GM19452 (cell line): ENCODE results near the gene MACF1.

ENCODE experiments used
- ATAC-seq: cut with Tn5 transposase; IDR thresholded peaks from one replicate; pipeline ENCODE4 v1.9.1; 2021; ENCODE audit not compliant: unreplicated experiment

The MACF1 gene

DNA sequence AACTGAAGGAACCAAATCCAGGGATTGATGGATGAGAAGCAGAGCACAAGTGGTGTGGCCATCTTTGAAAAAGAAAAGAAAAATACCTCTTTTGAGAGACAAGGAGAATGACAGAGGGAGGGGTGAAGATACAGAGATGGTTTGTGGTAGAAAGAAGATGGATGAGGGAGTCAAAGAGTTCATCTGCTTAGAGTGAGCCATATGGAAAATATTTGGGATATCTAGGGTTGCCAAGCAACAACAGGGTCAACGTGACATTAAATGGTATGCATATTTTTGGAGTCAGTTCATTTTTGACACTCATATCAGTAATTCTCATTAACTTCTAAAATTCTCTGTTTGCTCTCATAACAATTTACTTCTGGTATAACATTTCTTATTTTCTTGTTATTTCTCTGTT is 50.7 kb downstream of the MACF1 start:
- no peak for ATAC-seq

- ATAC-seq: no peak
These were observed 53.8 kb downstream of the MACF1 start for GRCh38 chr1:39258146-39258924.

- ATAC-seq: no peak
These were observed 54.4 kb downstream of the MACF1 start for GRCh38 chr1:39258925-39259244.

DNA sequence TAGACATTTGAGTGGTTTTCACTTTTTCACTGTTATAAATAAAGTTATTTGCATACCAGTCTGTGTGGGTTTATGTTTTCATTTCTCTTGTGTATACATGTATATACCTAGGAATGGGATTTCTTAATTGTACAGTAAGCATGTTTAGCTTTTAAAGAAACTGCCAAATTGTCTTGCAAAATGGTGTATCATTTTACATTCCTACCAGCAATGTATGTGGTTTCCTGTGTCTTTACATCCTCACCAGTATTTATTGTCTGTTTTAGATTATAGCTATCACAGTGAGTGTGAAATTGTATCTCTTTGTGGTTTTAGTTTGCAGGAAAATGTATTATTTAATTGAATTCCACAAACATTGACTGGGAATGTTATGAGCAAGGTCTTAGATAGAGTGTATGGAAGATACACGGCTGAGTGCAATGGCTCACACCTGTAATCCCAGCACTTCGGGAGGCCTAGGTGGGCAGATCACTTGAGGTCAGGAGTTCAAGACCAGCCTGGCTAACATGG is 57.3 kb downstream of the MACF1 start:
- no peak for ATAC-seq

- ATAC-seq: no peak
These were observed 58.3 kb downstream of the MACF1 start for GRCh38 chr1:39262802-39263201.

DNA sequence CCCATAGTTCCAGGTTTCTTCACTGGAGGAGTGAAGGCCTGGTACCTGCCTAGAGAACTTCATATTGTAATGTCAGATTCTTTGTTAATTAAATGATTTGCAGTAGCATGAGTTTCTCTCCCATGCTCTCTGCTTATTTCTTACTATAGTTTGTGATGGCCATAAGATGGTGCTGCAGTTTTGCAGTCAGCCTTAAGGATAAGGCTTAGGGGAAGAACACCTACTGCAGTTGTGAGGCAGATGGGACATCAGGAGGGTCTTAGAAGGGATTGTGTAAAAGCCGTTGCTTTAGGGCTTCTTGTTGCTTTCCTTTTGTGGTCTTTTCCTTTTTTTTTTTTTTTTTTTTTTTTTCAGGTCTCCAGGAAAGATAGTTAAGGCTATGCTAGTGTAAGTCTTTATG is 61.8 kb downstream of the MACF1 start:
- ATAC-seq: no peak

GRCh38 chr1:39266792-39267191 is 62.3 kb downstream of the MACF1 start:
- no peak for ATAC-seq

DNA sequence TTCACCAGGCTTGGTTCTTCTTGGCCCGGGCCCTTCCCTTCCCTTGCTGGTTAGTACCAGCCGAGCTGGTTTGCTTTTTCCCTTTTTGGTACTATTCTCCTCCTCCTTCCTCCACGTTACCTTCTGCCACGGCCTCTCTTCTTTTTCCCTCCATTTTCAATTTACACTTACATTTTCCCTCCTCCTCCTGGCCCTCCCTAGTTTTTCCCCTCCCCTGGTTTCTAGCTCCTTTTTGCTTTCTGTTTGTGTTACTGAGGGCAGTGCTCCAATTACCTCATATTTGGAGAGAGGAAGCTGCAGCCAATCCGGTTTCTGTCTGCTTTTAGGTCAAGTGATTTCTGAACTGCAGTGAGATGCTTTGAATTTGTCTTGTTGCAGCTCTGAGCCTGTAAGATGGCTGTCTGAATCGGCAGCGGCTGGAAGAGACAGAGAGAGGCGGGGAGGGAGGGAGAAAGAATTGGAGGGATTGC is 63.7 kb downstream of the MACF1 start:
- ATAC-seq: no peak

- no peak for ATAC-seq
These were observed 64.4 kb downstream of the MACF1 start for GRCh38 chr1:39268906-39269305.

GRCh38 chr1:39269349-39269748 is 64.9 kb downstream of the MACF1 start:
- ATAC-seq: no peak

GRCh38 chr1:39269791-39270342 is 65.4 kb downstream of the MACF1 start:
- ATAC-seq: peak; percentile 57

DNA sequence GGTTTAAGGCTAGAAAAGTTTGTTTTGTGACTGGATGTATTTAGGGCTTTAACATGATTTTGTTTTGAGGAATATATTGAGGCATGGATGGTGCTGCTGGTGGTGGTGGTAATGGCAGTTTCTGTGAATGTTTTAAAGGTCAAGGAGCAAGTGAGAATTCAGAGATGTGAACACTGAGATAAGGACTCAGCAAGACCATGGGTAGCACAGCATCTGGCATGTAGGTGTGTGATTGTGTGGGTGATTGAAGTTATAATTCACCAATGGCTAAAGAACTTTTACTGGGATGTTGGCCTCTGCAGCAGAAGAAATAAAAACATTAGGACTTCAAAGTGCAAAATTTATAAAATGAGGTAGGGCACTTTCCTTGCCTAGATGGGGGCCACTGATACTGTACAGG is 65.9 kb downstream of the MACF1 start:
- ATAC-seq: no peak

- peak; percentile 52 for ATAC-seq
These were observed 67.7 kb downstream of the MACF1 start for GRCh38 chr1:39272027-39272797.

DNA sequence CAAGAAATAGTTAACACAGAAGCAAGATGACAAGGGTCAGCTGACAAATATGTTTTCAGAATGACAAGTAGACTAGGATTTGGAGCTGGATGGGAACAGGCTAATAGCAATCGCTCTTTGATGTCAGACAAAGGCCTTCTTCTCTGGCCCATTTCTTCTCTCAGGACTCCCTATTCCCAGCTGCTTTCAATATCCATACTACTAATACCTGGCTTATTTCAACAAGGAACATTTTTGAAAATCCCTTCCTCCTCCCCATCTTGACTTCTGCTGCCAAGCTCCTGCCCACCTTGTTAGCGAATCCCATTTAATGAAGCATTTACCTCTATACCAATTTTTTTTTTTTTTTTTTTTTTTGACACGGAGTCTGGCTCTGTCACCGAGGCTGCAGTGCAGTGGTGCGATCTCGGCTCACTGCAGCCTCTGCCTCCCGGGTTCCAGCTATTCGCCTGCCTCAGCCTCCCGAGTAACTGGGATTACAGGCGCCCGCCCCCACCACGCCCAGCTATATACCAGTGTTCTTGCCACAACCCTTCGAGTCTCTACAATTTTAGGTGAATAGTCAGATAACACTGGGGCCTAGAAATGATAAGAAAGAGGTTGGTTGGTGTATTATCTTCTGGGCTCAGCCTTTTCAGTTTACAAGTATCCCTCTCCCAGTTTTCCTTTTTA is 68.4 kb downstream of the MACF1 start:
- ATAC-seq: no peak

DNA sequence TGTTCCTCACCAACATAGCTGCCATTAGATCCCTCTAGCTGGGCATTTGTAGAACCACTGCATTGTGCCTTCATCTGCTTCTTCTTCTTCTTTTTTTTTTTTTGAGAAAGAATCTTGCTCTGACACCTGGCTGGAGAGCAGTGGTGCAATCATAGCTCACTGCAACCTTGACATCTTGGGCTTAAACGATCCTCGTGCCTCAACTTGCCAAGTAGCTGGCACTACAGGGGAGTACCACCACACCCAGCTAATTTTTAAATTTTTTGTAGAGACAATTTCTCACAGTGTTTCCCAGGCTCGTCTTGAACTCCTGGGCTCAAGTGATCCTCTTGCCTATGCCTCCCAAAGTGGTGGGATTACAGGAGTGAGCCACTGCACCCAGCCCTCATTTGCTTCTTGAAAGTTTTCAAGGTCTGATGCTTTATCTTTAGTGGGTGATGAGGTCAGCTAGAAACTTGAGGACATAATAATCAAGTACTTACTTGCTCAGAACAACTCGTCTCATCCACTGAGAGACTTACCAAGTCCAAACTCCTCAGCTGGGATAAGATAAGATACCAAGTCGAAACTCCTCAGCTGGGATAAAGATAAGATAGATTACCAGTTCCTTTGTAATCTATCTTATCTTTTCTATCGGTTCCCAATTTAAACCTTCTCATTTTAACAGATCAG is 71.5 kb downstream of the MACF1 start:
- ATAC-seq: no peak

DNA sequence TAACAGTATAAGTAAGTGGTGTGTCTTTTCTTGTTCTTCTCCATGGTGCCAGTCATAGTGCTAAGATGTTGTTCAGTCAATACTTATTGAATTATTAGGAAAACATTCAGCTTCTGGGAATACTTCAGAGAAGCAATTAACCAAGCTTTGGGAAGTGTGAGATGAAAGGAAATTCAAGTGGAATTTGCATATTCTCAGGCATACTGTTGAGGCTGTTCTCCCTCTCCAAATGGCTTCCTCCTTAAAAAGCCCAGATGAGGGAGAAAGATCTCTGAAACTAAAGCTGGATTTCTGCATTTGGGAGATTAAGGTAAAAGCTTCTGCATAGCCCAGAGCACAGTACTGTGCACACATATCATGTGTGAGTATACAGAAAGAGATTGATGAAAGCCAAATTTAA is 73.4 kb downstream of the MACF1 start:
- ATAC-seq: no peak

DNA sequence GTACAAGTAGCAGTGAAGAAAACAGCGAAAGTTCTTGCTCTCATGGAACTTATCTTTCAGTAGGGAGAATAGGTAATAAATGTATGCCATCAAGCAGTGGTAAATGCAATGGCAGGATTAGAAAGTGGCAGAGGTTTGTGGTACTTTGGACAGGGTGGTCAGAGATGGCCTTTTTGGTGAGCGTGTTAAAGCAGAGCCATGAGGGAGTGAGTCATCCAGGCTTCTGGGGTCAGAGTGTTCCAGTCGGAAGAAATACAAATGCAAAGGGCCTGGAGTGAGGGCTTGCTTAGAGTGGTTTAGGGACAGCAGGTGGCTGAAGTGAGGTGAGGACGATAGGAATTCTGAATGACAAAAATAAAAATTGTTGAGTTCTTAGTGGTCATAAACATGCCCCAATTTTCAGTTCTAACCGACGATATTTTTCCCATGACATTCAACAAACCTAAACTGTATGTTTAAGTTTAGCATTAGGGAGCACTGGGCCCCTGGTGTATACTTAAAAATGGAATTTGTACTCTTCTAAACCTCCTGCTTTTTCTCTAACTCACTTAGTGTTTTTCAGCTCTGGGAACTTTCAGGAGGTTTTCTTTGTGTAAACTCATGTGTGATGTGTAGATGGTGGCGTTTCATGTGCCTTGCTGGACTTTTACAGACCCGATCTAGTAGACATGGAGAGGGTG is 78.2 kb downstream of the MACF1 start:
- no peak for ATAC-seq

GRCh38 chr1:39283858-39284257 is 79.4 kb downstream of the MACF1 start:
- no peak for ATAC-seq

DNA sequence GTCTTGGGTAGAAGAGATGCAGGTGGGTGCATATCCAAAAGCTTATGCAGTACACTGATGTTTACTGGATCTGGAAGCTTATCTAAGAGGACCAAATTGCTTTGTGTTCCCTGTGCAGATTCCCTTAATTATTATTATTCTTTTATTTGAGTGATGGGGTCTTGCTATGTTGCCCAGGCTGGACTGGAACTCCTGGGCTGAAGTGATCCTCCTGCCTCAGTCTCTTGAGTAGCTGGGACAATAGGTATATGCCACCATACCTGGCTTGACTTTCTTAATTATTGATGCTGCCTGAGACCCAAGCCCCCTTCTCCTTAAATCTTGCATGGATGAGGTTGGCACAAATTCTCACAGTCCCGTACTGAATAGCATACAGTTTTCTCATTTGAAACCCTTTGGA is 83.0 kb downstream of the MACF1 start:
- ATAC-seq: no peak

GRCh38 chr1:39288735-39289465 is 84.4 kb downstream of the MACF1 start:
- no peak for ATAC-seq
